MM.1S (cell line): ENCODE data around the gene DDX20.

Source experiments
- EZH2 ChIP-seq: fragments of 300-600 bp; sonication (generic); optimal IDR thresholded peaks from 2 replicates; pipeline ENCODE3; 2017; ENCODE audit warnings: low read depth, mild to moderate bottlenecking, antibody characterized with exemption, low read length, mixed read lengths
- EZH2phosphoT487 ChIP-seq: fragments of 300-600 bp; sonication (generic); IDR thresholded peaks from 2 replicates; pipeline ENCODE4 v1.6.1; 2018; ENCODE audit warnings: antibody characterized with exemption, low read length
- TF ChIP-seq, protein P1 (sequence below): fragments of 300-600 bp; sonication (generic); IDR thresholded peaks from 2 replicates; pipeline ENCODE4 v1.5.1; 2016; ENCODE audit warnings: antibody characterized with exemption, low read length, mixed read lengths

DNA sequence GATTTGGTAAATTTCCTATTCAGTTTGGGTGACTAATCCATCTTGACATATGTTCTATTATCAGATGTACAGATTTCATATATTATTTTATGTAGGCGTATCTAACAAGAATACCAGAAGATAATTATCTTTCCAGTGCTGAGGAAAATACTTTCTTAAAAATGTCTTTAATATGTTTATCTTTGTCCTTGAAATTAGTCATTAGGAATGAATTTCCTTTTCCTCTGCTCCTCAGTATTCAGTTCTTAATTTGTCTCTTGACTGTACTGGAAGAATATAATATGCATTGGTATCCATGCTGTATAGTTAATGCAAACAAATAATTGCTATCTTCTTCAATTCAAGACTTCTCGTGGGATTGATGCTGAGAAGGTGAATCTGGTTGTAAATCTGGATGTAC is 6.6 kb downstream of the DDX20 start:
- TF ChIP-seq, protein P1, sequence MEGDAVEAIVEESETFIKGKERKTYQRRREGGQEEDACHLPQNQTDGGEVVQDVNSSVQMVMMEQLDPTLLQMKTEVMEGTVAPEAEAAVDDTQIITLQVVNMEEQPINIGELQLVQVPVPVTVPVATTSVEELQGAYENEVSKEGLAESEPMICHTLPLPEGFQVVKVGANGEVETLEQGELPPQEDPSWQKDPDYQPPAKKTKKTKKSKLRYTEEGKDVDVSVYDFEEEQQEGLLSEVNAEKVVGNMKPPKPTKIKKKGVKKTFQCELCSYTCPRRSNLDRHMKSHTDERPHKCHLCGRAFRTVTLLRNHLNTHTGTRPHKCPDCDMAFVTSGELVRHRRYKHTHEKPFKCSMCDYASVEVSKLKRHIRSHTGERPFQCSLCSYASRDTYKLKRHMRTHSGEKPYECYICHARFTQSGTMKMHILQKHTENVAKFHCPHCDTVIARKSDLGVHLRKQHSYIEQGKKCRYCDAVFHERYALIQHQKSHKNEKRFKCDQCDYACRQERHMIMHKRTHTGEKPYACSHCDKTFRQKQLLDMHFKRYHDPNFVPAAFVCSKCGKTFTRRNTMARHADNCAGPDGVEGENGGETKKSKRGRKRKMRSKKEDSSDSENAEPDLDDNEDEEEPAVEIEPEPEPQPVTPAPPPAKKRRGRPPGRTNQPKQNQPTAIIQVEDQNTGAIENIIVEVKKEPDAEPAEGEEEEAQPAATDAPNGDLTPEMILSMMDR: no peak
- TF ChIP-seq EZH2 (no peak), EZH2phosphoT487 (no peak)
